Measurements from ENCODE around the gene RAB3GAP1. TPM values are rescaled to one million over a fixed set of nuclear protein-coding genes. Genes with fewer than 3 reads are reported as not detected.
A peak's percentile ranks its signal among the peaks of the same experiment; 100 is the strongest.
"Not testable (repeated sequence)": the region's sequence is repeated elsewhere in the genome, so short reads cannot be mapped to it uniquely, and the experiment has no call there.

RAB3GAP1 gene
- 50.1 TPM for total RNA-seq
- long read RNA-seq, full-length matches to known transcripts = 18 of 27 reads
- long read RNA-seq, partial matches to known transcripts = 2 of 27 reads
- long read RNA-seq, other reads (novel, unspliced or antisense) = 7 of 27 reads

DNA sequence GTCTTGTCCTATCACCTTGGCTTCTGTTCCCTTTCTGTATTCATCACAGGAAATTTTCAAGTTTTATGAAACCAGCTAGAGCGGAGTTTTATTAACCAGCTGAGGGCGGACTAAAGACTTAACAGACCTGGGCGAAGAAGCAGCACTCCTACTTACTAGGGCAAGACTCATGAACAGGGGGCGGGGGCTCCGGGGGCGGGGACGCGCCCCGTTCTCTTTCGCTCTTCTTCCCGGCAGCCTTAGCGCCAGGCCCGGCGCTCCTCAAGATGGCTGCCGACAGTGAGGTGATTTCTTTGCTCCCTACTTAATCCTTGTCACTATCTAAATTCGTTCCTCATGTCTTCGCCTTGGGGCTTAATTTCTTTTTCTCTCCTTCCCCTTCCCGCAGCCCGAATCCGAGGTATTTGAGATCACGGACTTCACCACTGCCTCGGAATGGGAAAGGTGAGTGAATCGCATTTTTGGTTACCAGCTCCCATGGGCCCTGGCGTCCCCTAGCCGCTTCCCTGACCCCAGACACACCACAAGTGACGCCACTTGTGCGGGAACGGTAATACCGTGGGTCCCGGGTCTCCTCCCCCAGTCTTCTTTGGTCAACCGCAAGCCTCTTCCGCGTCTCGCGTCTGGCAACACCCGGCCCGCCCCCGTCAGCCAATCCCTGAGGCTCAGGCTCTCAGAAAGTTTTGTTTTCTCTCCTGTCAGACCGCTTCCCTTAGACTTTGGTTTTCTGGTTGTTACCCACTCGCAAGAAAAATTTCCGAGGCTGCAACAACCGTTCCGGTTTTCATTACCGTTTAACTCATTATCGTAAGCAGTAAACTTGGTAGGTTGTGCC is at the start of gene RAB3GAP1:
Gene RAB3GAP1 (plus strand): TSS at position 251 of the 835 bp plus-strand sequence. CDS start 16 bp downstream, at position 267.
- intact Hi-C loops (cut with DNase I) = loop anchor here (10.0 kb wide), 1 partner anchor 117 kb away; no protein-coding TSS in a partner anchor
- DNase-seq (ENCODE audit: missing footprints) = peak; percentile 90
- peak; percentile 90 for ATAC-seq

DNA sequence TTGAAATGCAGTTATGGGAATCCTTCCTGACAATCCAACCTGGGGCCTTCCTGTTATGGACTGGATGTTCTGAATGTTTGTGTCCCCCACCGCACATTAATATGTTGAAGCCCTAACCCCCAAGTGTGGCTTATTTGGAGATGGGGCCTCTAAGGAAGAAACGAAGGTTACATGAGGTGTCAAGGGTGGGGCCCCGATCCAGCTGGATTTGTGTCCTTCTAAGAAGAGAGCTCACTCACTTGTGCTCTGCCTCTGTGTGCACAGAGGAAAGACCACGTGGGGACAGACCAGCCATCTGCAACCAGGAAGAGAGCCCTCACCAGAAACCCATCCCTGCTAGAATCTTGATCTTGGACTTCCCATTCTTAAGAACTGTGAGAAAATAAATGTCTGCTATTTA is 49.3 kb upstream of the RAB3GAP1 start:
- no peak for DNase-seq (ENCODE audit: missing footprints)
- no peak for ATAC-seq
- intact Hi-C loops (cut with DNase I) = loop anchor here (5.0 kb wide), 1 partner anchor 254 kb away; no protein-coding TSS in a partner anchor

DNA sequence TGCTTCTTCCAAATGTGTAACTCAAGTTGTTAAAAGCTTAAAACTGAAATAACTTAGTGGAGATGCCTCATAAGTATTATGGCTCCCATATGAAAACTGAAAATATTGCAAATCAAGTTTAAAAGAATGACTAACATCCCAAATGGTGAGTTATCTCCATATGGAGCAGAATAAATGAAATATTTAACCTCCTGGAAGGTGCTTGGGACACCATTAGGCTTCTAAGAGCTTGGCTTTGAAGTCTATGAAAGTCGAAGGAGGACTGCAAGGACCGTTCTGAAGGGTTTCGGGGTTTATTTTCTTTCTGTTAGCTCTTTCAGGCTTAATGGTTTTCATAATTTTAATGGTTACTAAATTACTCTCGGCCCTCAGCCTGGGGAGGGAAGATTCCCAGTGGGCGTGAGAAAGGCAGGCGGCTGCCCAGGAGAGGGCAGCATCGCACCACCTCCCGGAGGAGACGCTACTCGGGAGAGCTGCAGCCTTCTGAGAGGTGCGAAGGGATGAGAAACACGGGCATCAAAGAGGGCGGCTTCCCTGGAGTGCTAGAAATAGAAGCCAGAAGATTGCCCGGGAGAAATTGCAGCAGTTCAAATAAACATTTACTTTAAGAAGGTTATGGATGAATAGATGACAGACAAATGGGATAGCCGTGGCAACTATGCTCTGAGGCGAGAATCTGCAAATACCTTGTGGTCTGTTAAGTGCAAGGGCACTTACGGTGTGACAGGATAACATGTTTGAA is 47.9 kb upstream of the RAB3GAP1 start:
- intact Hi-C loops (cut with DNase I) = loop anchor here (1.0 to 5.0 kb wide), 2 partner anchors 253 to 705 kb away; no protein-coding TSS in a partner anchor
- DNase-seq (ENCODE audit: missing footprints) = peak; percentile 77
- peak; percentile 94 for ATAC-seq

DNA sequence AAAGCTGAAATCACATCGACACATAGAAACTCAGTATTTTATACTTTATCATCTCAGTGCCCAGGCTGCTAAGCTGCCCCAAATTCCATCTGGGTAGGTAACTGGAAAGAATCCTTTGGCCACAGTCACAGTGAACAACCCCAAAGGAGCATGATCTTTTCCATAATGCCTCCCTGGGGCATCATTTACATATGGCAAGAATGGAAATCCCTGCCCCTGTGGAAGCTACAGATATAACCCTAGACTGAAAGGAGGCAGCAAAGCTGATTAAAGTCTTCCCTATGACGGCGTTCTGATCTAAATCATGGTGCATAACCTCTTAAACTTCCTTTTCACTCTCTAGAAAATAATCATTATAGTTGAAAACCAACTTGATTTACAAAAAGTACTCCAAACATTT is 46.3 kb upstream of the RAB3GAP1 start:
- intact Hi-C loops (cut with DNase I) = no loop called here
- no peak for ATAC-seq
- DNase-seq (ENCODE audit: missing footprints) = no peak

DNA sequence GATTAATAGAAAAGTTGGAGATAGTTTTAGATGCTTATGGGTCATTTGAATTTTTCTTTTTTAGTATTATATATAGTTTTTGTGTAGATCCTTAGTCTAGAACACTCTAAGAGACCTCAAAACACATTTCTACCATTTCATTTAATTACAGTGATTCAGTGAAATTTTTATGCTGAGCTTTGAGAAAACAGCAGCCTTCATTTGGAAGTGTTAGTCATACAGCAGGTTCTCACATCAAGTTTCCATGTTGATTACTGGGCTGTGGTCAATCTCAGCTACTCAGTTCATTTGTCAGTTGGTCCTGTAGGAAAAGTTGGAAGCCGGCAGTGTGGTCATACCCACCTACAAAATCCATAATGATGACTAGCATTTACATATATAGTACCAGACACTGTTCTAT is 42.8 kb upstream of the RAB3GAP1 start:
- DNase-seq (ENCODE audit: missing footprints) (no peak), ATAC-seq (no peak)
- intact Hi-C loops (cut with DNase I) = no loop called here

DNA sequence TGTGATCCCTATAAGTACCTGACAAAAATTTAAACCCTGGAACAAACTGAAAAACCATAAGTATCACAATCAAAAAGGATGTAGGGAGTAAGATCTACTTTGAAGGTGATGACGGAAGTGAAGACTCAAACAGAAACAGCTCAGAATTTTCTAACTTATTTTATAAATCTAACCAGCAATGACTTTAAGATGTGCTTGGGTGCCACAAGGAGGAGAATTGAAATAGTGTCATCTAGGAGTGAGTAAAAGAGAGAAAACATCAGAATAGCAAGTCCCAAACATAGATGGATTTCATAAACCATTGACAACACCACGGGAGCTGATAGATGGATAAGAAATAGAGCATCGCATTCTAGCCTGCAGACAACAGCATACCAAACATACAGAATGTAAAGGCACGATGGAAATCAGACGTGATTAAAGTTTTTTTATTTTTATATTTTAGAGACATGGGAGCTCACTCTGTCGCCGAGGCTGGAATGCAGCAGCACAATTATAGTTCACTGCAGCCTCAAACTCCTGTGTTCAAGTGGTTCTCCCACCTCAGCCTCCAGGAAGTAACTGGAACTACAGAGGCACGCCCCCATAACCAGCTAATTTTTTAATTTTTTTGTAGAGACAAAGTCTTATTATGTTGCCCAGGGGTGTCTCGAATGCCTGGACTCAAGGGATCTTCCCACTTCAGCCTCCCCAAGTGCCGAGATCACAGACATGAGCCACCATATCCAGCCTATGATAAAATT is 41.7 kb upstream of the RAB3GAP1 start:
- DNase-seq (ENCODE audit: missing footprints) (no peak), ATAC-seq (no peak)
- intact Hi-C loops (cut with DNase I) = no loop called here

DNA sequence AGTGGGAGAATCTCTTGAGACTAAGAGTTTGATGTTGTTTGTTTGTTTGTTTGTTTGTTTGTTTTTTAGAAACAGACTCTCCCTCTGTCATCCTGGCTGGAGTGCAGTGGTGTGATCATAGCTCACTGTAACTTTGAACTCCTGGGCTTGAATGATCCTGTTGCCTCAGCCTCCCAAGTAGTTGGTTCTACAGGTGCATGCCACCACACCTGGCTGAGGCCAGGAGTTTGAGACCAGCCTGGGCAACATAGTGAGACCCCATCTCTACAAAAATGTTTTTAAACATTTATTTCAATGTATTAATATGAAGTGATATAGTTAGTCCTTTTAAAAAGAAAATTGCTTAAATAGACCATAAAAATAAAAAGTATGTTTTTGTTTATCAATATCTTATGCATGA is 40.5 kb upstream of the RAB3GAP1 start:
- DNase-seq (ENCODE audit: missing footprints) = no peak
- no peak for ATAC-seq
- intact Hi-C loops (cut with DNase I) = no loop called here

DNA sequence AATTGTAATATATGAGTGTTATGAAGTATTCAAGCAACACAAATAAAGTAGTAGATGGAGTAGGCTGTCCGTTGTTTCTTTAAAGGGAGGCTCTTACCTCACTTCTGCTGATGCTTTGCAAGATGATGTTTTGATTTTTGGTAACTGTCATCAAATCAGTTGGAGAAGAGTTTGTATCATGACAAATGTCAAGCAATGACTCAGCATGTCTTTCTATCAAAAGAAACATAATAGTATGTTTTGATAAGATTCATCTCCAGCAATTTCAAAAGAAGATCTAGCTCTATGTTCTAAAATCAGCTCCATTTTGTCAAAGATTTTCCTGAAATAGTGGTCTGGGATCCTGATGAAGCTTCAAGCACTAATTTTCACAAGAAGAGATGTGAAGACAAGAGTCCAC is 30.5 kb upstream of the RAB3GAP1 start:
- intact Hi-C loops (cut with DNase I) = no loop called here
- DNase-seq (ENCODE audit: missing footprints) (no peak), ATAC-seq (no peak)

DNA sequence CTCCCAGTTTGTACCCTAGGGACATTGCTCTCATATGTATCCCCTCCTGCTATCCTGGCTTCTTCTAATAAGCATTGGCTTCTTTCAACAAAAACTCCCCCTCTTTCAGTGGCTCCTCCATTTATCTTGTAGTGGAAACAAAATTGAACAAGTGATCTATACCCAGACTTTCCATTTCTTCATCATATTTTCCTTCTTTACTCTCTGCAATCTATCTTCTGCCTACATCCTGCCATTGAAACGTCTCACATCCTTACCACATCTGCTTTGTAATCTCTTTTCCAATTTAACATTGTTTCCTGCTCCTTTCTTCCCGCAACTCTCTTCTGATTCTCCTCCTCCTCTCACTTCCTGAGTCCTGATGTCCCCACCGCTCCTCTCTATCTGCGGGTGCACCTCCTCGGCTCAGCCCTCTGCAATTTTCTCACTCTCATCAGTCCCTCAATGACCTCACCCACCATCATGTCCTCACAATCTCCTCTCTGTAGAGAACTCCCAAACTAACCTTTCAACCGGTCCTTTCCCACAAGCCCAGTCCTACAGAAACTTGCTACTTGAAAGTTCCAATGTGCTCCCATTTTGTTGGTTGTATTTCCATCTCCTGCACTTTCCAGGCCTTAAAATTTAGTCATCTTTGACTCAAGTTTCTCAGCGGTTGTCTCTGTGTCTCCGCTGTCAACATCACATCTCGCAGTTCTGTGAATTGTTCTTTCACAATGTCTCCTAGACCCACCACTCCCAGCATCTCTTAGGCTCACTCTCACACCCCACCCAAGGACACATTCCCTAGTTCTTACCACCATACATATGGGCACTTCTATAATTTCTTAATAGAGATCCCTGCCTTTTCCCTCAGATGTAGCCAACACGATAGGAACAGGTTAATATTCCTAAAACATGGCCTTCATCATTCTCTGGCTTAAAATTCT is 28.9 kb upstream of the RAB3GAP1 start:
- no peak for DNase-seq (ENCODE audit: missing footprints)
- intact Hi-C loops (cut with DNase I) = no loop called here
- ATAC-seq = no peak

DNA sequence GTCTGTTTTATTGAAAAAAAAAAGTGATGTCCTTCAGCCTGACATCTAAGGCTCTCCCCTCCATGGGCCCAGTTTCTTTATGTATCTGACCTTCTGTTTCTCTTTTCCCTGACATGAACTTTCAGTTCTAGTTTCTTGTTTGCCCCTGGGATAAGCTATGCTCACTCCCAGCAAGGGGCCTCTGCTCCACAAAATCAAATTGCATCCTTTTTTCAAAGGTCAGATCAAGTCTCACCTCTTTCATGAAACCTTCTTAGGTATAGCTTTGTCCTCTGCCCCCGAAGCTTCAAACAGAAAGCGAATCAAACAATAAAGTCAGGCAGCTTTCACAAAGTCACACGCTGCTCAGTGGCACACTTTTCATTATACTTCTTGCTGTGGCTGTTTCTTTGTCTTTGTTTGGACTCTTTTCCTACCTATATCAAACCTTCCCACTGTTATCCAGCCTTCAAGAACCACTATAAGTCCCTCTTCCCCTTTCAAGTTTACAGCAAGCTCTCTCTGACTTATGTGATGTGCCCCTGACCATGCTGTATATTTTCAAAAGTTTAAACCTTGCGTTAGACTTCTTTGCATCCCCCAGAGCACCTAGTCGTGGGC is 28.1 kb upstream of the RAB3GAP1 start:
- intact Hi-C loops (cut with DNase I) = no loop called here
- DNase-seq (ENCODE audit: missing footprints) = no peak
- no peak for ATAC-seq

DNA sequence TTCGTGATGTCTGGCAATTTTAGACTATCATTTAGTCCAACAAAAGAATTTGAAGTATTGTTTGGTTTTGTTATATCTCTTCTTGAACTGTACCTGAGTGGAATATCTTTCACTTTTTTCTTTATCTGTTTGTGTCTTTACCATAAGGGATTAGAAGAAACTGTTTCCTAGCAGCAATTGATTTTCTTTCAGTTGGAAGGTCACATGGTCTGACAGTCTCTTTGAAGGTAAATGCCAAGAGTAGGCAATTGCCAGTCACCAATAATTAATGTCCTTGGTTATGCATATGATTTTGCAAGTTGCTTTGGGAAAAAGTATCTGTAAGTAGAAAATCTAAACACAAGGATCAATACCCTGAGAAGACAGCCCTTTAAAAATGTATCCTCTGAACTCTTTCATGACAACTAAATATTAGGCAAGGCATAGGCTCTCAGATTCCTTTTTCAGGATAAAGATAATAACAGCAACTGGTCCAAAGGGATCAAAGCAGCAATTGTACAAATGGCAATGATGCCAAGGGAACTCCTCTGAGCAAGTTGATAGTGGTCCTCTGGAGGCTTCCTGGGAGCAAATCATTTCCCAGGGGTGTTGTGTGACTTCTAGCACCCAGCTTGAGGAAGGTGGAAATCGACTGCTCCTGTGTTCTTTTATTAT is 22.5 kb upstream of the RAB3GAP1 start:
- DNase-seq (ENCODE audit: missing footprints) (no peak), ATAC-seq (no peak)
- intact Hi-C loops (cut with DNase I) = no loop called here

DNA sequence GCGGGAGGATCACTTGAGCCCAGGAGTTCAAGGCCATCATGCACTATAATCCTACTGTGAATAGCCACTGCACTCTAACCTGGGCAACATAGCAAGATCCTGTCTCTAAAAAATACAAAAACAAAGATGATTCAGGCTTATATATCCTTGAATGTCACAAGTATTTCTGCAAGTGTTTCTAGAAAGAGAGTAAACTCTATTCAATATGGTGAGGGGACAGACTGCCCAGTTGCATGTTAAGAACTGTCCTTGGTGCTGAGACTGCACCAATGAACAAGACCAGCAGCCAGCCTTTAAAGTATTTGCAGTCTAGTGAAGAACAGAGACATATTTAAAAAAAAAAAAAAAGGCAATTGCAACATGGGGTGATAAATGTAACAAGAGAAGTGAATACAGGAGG is 21.3 kb upstream of the RAB3GAP1 start:
- DNase-seq (ENCODE audit: missing footprints) (no peak), ATAC-seq (no peak)
- intact Hi-C loops (cut with DNase I) = no loop called here

DNA sequence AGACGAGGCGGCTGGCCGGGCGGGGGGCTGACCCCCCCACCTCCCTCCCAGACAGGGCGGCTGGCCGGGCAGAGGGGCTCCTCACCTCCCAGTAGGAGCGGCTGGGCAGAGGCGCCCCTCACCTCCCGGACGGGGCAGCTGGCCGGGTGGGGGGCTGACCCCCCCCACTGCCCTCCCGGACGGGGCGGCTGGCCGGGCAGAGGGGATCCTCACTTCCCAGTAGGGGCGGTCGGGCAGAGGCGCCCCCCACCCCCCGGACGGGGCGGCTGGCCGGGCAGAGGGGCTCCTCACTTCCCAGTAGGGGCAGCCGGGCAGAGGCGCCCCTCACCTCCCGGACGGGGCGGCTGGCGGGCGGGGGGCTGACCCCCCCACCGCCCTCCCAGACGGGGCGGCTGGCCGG is 18.9 kb upstream of the RAB3GAP1 start:
- intact Hi-C loops (cut with DNase I); ATAC-seq; DNase-seq (ENCODE audit: missing footprints): not testable (repeated sequence)

DNA sequence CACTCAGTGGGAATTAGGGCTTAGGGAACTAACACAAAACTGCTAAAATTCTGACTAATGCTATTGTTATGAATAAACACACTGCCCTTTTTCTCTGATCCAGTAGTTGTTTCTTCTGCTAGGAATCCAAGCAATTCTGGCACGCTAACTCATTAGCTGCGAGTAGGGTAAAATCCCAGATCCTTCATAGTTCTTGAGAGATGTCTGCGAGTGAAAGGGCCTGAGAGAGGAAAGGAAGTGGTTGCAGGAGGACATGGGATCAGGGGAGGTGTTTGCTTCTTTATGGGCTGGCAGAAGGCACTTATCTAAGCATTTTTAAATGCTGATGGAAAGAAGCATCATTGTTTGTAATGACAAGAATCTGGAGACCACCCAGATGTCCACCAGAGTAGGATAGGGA is 14.3 kb upstream of the RAB3GAP1 start:
- DNase-seq (ENCODE audit: missing footprints) = no peak
- intact Hi-C loops (cut with DNase I) = no loop called here
- no peak for ATAC-seq

DNA sequence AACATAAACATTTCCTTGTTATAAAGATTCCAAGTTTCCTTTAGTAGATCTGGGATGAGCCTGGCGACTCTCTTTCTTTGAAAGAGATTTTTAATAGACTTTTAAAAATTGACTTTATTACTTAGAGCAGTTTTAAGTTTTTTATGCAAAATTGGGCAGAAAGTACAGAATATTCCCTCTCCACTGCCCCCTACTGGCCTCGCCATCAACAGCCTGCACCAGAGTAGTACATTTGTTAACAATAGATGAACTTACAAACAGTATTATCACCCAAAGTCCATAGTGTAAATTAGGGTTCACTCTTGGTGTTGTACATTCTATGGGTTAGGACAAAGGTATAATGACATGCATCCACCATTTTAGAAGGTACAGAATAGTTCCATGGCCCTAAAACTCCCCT is 8.7 kb upstream of the RAB3GAP1 start:
- no peak for ATAC-seq
- intact Hi-C loops (cut with DNase I) = no loop called here
- no peak for DNase-seq (ENCODE audit: missing footprints)

DNA sequence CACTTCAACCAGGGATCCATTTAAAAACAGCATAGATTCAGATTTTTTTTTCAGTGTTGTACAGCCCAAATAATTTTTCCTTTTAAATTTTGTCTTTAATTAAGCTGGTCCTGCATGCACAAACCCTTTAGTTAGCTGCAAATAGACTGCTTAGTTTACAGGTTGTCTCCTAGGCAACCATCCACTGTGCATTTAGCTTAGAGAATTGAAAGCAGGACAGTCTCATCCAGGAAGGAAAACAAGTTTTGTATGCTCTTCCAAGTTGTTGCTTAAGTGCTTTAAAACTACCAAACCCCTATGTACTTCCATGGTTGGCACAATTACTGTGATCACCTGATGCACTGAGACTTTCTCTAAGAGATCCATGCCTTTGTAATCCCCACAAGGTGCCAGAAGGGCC is 4.8 kb upstream of the RAB3GAP1 start, which contains the start of gene MAP3K19:
Gene MAP3K19 (minus strand): TSS at position 148 of the 400 bp plus-strand sequence. CDS start 22,800 bp downstream, outside the sequence.
- no peak for DNase-seq (ENCODE audit: missing footprints)
- intact Hi-C loops (cut with DNase I) = no loop called here
- ATAC-seq = no peak

DNA sequence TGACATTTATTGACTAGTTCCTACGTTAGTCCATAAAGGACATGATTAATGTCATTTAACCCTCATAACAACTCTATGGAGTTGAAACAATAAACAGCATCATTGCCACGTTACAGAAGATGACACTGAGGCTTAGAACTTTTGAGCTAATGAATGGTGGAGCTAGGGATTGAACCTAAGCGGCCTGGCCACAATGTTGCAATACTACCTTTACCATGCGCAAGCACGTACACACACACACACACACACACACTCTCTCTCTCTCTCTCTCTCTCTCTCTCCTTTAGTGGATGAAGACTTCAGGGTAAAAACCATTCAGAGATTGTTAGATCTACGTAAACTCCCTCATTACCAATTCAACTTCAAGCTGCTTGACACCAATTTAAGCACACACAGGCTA is 4.0 kb upstream of the RAB3GAP1 start:
- DNase-seq (ENCODE audit: missing footprints) (no peak), ATAC-seq (no peak)
- intact Hi-C loops (cut with DNase I) = no loop called here
